Spinal cord (tissue), 10 donors: Measurements from ENCODE around the gene SCAPER. TPM values are rescaled to one million over a fixed set of nuclear protein-coding genes. Genes with fewer than 3 reads are reported as not detected.

ENCODE experiments used
- DNase-seq, 6 donors: peaks; one replicate each; pipeline versions ENCODE4 v3.0.0 to v3.0.0-alpha.2; 2013 to 2015; ENCODE audit warnings: low spot score in 6 of 6, low read depth in 4 of 6
- H3K27ac ChIP-seq: one replicate; pipeline ENCODE4 v1.5.1; 2013; ENCODE audit warnings: low read depth, low read length, control low read depth
- H3K27me3 ChIP-seq: one replicate; pipeline ENCODE4 v1.6.1; 2013; ENCODE audit warnings: low read length; ENCODE audit not compliant: control insufficient read depth, insufficient read depth
- H3K36me3 ChIP-seq: one replicate; pipeline ENCODE4 v1.6.1; 2013; ENCODE audit warnings: low read length; ENCODE audit not compliant: control insufficient read depth, insufficient read depth
- H3K4me1 ChIP-seq: one replicate; pipeline ENCODE4 v1.6.1; 2013; ENCODE audit warnings: low read length; ENCODE audit not compliant: control insufficient read depth, insufficient read depth
- H3K4me3 ChIP-seq: one replicate; pipeline ENCODE4 v1.5.1; 2013; ENCODE audit warnings: low read depth, low read length, control low read depth
- H3K9me3 ChIP-seq: one replicate; pipeline ENCODE4 v1.6.1; 2013; ENCODE audit warnings: low read length; ENCODE audit not compliant: control insufficient read depth, insufficient read depth
- WGBS: methylation state at CpG from one replicate; pipeline ENCODE4 v1.1.5; 2013; ENCODE audit warnings: missing lambda C conversion rate; ENCODE audit not compliant: insufficient coverage; 5-methylcytosine and 5-hydroxymethylcytosine counted together
- polyA plus RNA-seq, 2 donors: library from polyadenylated mRNA; unstranded; fragments of 120-200 nt; gene quantifications; one replicate each; pipeline ENCODE4 v1.2.1, GENCODE V29; 2013; ENCODE audit not compliant: insufficient read length in 2 of 2
- total RNA-seq, 2 donors: library from RNA; depleted of rRNA in 1 of 2; stranded (reverse); fragments of 120-200 nt in 1 of 2; fragments of >200 nt in 1 of 2; gene quantifications; one replicate each; pipeline versions ENCODE4 v1.2.3 to v1.2.4, GENCODE V29; 2013 to 2014
- donor health status: healthy.

The SCAPER gene
- total and polyA plus RNA-seq, 4 donors = 33.2 to 70.3 (median 46.9) TPM

DNA sequence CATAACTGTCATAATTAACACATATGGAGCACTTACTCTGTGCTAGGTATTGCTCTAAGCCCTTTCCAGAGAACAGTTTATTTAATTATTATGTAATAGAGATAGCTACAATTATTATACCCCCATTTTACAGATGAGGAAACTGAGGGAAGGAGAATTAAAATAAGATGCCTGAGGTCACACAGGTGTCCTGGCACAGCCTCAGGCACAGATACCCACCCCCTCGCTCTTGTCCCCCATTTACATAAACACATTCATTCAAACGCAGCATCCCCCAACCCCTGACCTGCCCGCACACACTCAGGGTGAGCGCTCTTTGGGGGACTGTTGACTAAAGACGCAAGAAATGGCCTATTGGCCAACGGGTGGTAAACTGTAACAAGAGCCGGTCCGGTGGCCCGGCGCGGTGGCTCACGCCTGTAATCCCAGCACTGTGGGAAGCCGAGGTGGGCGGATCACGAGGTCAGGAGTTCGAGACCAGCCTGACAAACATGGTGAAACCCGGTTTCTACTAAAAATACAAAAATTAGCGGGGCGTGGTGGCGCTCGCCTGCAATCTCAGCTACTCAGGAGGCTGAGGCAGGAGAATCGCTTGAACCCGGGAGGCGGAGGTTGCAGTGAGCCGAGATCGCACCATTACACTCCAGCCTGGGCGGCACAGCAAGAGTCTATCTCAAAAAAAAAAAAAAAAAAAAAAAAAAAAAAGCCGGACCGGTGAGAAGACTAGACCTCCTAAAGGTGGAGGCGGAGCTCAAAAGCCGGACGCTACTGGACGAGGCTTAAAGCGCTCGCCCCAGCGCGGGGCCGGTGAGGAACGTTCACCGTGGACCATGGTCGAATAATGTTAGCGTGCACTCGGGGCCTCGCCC lies 570.5 kb downstream of the SCAPER start:
- Histone ChIP-seq H3K27me3 (peaks cover 78% of the 10 kb centered on the region), H3K4me3 (no peak overlapping the region), H3K27ac (no peak overlapping the region), H3K9me3 (no peaks in the 10 kb centered on the region), H3K4me1 (peaks cover 37% of the 10 kb centered on the region), H3K36me3 (no peaks in the 10 kb centered on the region)
- DNase-seq = no peak
- WGBS = 10% methylated on average over 40 of the region's 44 CpGs

DNA sequence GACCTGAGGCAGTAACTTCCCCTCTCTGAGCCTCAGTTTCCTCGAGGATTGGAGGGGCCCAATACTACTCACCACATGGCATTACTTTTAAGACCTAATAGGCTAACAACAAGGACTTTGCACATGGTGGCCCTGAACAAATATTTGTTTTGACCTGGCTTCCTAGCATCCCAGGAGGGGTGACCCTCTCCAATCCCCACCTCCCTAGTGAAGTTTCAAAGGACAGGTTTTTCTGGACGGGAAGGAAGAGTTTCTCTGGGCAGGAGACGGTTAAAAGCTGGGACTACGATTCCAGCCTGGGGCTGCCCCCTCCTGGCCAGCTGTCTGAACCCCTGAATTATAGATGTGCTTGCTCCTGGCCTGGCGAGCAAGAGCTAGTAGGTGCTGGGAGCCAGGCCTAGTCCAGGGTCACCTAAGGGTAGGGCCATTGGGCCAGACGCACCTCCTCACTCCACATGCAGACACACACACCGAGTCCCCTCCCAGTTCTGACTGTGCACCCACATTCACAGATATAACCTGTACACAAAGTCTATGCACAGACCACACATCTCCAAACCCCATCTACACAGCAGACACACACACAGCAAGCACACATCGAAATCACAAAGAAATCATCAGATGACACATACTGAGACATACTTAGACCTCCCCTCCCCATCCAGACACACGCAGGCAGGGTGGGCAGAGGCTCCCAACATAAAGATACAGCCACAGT lies 571.3 kb downstream of the SCAPER start:
- H3K9me3 ChIP-seq = no peaks in the 10 kb centered on the region
- DNase-seq = no peak
- 46% methylated on average over 9 of the region's 9 CpGs for WGBS
- no peak overlapping the region for H3K4me3 ChIP-seq
- no peak overlapping the region for H3K27ac ChIP-seq
- peaks cover 71% of the 10 kb centered on the region for H3K27me3 ChIP-seq
- H3K36me3 ChIP-seq = no peaks in the 10 kb centered on the region
- H3K4me1 ChIP-seq = peaks cover 33% of the 10 kb centered on the region

GRCh38 chr15:76333309-76333708 lies 571.8 kb downstream of the SCAPER start:
- H3K9me3 ChIP-seq = no peaks in the 10 kb centered on the region
- H3K4me1 ChIP-seq = peaks cover 31% of the 10 kb centered on the region
- 83% methylated on average over 1 of the region's 1 CpG for WGBS
- H3K36me3 ChIP-seq = no peaks in the 10 kb centered on the region
- H3K27ac ChIP-seq = no peak overlapping the region
- DNase-seq = no peak
- peaks cover 65% of the 10 kb centered on the region for H3K27me3 ChIP-seq
- H3K4me3 ChIP-seq = no peak overlapping the region

- H3K4me3 ChIP-seq = no peak overlapping the region
- DNase-seq = no peak
- H3K4me1 ChIP-seq = peaks cover 27% of the 10 kb centered on the region
- H3K36me3 ChIP-seq = no peaks in the 10 kb centered on the region
- no peak overlapping the region for H3K27ac ChIP-seq
- WGBS = 86% methylated on average over 1 of the region's 1 CpG
- peaks cover 63% of the 10 kb centered on the region for H3K27me3 ChIP-seq
- H3K9me3 ChIP-seq = no peaks in the 10 kb centered on the region
Measured at GRCh38 chr15:76332796-76333195, 572.3 kb downstream of the SCAPER start.

DNA sequence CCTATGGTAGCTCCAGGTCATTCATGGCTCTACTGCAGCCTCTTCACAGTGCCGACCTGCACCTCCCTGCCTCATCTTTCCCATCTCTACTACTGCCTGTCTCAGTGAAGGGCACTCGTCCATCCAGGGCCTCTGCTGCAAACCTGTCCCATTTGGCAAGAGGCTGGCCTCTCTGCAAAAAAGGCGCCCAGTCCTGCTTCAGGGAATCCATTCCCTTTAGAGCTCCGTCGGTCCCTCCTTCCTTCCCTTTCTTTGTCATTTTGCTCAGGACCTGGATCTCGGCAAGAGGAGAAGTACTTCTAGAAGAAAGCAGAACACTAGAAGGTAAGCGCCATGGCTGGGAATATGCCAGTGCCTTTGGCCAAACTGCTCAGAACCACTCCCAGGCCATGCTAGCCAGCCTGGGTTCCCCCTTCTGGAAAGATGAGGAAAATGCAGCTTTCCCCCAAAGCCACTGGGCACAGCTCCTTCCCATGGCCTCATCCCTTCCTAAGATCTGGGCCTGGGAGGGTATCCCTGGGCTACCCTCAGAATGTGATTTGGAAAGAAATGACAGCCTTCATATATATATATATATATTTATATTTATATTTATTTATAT lies 575.0 kb downstream of the SCAPER start:
- no peaks in the 10 kb centered on the region for H3K9me3 ChIP-seq
- H3K27ac ChIP-seq = no peak overlapping the region
- 89% methylated on average over 4 of the region's 7 CpGs for WGBS
- H3K27me3 ChIP-seq = peaks cover 40% of the 10 kb centered on the region
- no peaks in the 10 kb centered on the region for H3K36me3 ChIP-seq
- H3K4me3 ChIP-seq = no peak overlapping the region
- peak in 2 of 6 donors; percentile 51 to 60 for DNase-seq
- peaks cover 4% of the 10 kb centered on the region for H3K4me1 ChIP-seq

GRCh38 chr15:76328958-76329357 lies 576.2 kb downstream of the SCAPER start:
- Histone ChIP-seq H3K4me3 (no peak overlapping the region), H3K27me3 (peaks cover 32% of the 10 kb centered on the region), H3K27ac (no peak overlapping the region), H3K9me3 (no peaks in the 10 kb centered on the region), H3K4me1 (no peaks in the 10 kb centered on the region), H3K36me3 (no peaks in the 10 kb centered on the region)
- DNase-seq = no peak
- WGBS = 100% methylated on average over 3 of the region's 4 CpGs

DNA sequence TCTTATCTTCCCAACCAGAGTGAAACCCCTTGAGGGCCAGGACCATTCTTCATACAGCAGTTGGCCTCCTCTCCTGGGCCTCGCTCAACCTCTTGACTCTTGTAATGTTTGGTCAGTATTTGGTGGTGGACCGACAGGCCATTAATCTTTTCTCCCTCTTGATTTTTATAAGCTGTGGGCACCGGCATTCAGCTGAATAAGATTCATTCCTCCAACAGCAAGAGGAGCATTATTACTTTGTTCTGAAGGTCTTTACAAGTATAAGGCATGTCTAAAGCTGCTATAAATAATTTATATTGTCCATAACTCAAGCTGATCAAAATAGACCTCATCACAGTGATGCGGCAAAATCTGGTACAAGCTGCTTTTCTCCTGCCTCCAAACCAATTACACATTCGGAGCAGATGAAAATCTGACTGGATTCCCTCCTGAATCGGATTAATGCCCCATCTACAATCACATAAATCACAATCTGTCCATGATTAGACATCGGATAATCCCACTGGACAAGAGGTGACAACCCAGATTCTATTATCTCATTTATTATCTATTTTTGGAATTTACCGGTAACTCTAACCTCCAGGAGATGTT lies 576.9 kb downstream of the SCAPER start:
- Histone ChIP-seq H3K36me3 (no peaks in the 10 kb centered on the region), H3K9me3 (no peaks in the 10 kb centered on the region), H3K4me1 (no peaks in the 10 kb centered on the region), H3K4me3 (no peak overlapping the region), H3K27me3 (peaks cover 29% of the 10 kb centered on the region), H3K27ac (no peak overlapping the region)
- no peak for DNase-seq
- 96% methylated on average over 3 of the region's 8 CpGs for WGBS

DNA sequence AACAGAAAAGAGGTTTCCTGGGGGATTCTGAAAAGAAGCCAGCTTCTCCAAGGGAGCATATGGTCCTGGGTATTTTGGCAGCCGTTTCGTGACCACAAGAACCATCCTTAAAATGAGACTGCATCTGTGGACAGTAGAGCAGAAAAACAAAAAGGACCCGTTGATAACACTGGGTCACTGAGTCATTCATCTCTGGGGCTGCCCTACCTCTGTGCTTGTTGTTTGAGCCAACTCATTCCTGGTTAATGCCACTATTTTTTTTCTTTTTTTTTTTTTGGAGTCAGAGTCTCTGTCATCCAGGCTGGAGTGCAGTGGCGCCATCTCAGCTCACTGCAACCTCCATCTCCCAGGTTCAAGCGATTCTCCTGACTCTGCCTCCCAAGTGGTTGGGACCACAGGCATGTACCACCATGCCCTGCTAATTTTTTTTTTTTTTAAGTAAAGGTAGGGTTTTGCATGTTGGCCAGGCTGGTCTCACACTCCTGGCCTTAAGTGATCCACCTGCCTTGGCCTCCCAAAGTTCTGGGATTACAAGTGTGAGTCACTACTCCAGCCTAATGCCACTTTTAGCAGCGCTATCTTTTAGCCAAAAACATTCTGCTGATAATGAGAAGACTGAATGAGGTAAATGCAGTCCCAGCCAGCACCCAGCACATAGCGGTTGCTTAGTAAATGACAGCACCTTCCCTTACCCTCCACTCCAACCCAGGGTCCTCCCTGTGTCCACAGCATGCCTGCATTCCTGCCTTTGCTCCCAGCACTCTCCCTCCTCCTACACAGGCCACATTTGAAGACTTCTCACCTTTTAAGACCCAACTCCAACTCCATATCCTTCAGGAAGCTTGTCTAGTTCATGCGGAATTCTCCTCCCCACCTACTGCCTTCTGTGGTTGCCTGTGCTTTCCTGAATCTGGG lies 577.7 kb downstream of the SCAPER start:
- H3K9me3 ChIP-seq = no peaks in the 10 kb centered on the region
- DNase-seq = peak in 2 of 6 donors; percentile 25 to 29
- peaks cover 21% of the 10 kb centered on the region for H3K27me3 ChIP-seq
- H3K27ac ChIP-seq = no peak overlapping the region
- H3K36me3 ChIP-seq = no peaks in the 10 kb centered on the region
- H3K4me1 ChIP-seq = no peaks in the 10 kb centered on the region
- 48% methylated on average over 5 of the region's 8 CpGs for WGBS
- no peak overlapping the region for H3K4me3 ChIP-seq

DNA sequence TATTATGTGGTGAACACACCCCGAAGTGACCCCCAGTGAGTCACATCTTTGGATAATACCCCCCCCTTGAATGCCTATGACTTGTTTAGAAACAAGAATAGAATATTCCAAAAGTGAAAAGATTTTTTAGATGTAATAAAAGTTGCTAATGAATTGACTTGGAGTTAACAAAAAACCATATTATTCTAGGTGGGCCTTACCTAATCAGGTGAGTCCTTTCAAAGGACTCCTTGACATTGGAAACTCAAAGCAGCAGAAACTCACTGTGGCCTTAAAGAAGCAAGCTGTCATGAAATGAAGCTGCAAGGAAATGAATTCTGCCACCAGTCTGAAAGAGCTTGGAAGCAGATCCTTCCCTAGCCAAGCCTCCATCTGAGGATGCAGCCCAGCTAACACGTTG lies 579.4 kb downstream of the SCAPER start:
- Histone ChIP-seq H3K4me1 (no peaks in the 10 kb centered on the region), H3K4me3 (no peak overlapping the region), H3K36me3 (no peaks in the 10 kb centered on the region), H3K9me3 (no peaks in the 10 kb centered on the region), H3K27me3 (peaks cover 22% of the 10 kb centered on the region), H3K27ac (no peak overlapping the region)
- DNase-seq = no peak
- no CpG with 5 or more reads among the region's 2 CpGs for WGBS
